Measurements from ENCODE around the gene HIVEP3. TPM values are rescaled to one million over a fixed set of nuclear protein-coding genes. Genes with fewer than 3 reads are reported as not detected.
A peak's percentile ranks its signal among the peaks of the same experiment; 100 is the strongest.

Gene HIVEP3
- total RNA-seq, 1 donor from 2014 or later = 76.7 TPM

DNA sequence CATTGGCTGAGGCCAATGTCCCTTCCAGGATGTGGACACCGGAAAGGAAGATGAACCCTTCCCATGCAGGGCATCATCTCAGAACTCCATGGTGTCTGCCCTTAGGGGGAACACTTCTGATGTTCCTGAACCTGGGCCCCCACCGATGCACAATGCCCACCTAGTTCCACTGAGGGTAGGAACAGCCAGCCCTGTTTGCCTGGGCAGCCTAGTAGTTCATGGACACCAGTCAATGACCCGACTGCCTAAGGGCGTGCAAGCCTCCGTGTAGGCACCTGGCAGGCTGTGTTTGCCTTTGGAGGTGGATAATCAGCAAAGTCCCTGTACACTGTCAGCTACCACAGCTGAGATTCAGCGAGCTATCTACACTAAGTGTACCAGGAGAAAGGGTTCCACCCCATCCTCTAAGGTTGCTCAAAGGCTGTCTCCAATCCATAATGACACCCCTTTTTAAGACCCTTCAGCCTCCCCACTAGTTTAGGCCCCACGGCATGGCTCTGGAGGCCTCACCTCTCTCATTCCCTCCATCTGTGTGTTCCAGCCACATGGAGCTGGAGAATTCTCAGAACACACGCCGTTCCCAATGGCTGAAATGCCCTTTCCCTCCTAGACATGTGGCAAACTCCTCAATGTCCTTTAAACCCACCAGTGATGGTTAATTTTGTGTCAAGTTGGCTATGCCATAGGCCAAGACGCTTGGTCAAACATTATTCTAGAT lies 309.4 kb downstream of the HIVEP3 start:
- Mint-ChIP-seq H3K27me3 (ENCODE audit: insufficient read depth) (no peaks in the 10 kb centered on the region), H3K4me3 (no peak overlapping the region), H3K36me3 (ENCODE audit: low read depth) (peaks cover 54% of the 10 kb centered on the region), H3K4me1 (ENCODE audit: low read depth) (peaks cover 52% of the 10 kb centered on the region), H3K27ac (peak overlapping the region; percentile 27), H3K9me3 (no peaks in the 10 kb centered on the region)
- intact Hi-C loops (cut with micrococcal nuclease) = no loop called here
- no peak for DNase-seq (ENCODE audit: low spot score)

DNA sequence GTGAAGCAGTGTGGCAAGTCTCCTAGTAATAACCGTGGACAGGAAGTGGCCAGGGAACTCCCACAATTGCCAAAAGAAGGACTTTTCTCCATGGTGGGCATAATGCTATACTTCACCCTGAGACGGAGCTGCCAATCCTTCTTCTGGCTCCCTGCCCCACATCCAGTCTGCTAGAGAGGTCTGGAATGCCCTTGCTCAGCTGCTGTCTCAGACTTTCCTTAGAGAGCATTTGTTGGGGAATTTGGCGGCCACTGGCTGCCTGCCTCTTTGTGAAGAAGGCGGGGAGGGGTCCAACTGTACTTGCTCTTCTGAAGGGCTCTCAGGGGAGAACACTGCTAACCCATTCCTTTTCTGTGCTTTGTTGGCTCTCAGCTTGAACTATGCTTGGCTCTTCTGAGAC lies 310.5 kb downstream of the HIVEP3 start:
- peaks cover 52% of the 10 kb centered on the region for H3K4me1 Mint-ChIP-seq (ENCODE audit: low read depth)
- DNase-seq (ENCODE audit: low spot score) = no peak
- no peaks in the 10 kb centered on the region for H3K9me3 Mint-ChIP-seq
- H3K4me3 Mint-ChIP-seq = no peak overlapping the region
- H3K27ac Mint-ChIP-seq = peak overlapping the region; percentile 65
- intact Hi-C loops (cut with micrococcal nuclease) = loop anchor here (1.0 kb wide), 1 partner anchor 8 kb away; no protein-coding TSS in a partner anchor
- no peaks in the 10 kb centered on the region for H3K27me3 Mint-ChIP-seq (ENCODE audit: insufficient read depth)
- H3K36me3 Mint-ChIP-seq (ENCODE audit: low read depth) = peaks cover 54% of the 10 kb centered on the region

DNA sequence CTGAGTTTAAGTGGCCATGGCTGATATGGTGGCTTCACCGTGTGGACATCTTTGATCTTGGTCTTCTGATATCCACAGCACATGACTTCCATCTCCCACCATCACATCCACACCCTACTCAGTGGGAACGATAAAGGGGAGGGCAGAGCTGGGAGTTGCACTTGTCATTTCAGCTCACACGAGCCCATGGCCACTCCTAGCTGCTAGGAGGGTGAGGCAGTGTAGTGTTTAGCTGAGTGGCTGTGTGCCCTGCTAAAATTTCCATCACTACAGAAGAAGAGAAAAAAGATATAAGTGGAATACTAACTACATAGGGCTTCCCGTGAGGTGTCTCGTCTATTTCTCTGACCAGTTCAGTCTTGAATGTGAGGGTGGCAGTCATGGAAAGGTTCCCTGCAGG lies 310.9 kb downstream of the HIVEP3 start:
- DNase-seq (ENCODE audit: low spot score) = no peak
- Mint-ChIP-seq H3K9me3 (no peaks in the 10 kb centered on the region), H3K27ac (peak overlapping the region; percentile 65), H3K36me3 (ENCODE audit: low read depth) (peaks cover 54% of the 10 kb centered on the region), H3K4me3 (peak overlapping the region; percentile 10), H3K27me3 (ENCODE audit: insufficient read depth) (no peaks in the 10 kb centered on the region), H3K4me1 (ENCODE audit: low read depth) (peaks cover 52% of the 10 kb centered on the region)
- intact Hi-C loops (cut with micrococcal nuclease) = loop anchor here (1.0 to 2.0 kb wide), 2 partner anchors 8 to 31 kb away; no protein-coding TSS in a partner anchor

DNA sequence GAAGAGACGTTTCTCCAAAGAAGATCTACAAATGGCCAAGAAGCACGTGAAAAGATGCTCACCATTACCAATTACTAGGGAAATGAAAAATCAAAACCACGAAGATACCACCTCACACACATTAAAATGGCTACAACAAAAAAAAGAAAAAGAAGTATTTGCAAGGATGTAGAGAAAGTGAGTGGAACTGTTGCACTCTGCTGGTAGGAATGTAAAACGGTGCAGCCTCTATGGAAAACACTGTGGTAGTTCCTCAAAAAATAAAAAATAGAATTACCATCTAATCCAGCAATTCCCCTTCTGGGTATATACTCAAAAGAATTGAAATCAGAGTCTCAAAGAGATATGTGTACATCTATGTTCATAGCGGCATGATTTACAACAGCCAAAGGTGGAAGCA lies 318.8 kb downstream of the HIVEP3 start:
- Mint-ChIP-seq H3K27ac (peak overlapping the region; percentile 50), H3K9me3 (peaks cover 10% of the 10 kb centered on the region), H3K36me3 (ENCODE audit: low read depth) (peaks cover 47% of the 10 kb centered on the region), H3K4me1 (ENCODE audit: low read depth) (peaks cover 50% of the 10 kb centered on the region), H3K27me3 (ENCODE audit: insufficient read depth) (no peaks in the 10 kb centered on the region), H3K4me3 (no peak overlapping the region)
- DNase-seq (ENCODE audit: low spot score) = no peak
- intact Hi-C loops (cut with micrococcal nuclease) = loop anchor here (2.0 kb wide), 1 partner anchor 15 kb away; no protein-coding TSS in a partner anchor

DNA sequence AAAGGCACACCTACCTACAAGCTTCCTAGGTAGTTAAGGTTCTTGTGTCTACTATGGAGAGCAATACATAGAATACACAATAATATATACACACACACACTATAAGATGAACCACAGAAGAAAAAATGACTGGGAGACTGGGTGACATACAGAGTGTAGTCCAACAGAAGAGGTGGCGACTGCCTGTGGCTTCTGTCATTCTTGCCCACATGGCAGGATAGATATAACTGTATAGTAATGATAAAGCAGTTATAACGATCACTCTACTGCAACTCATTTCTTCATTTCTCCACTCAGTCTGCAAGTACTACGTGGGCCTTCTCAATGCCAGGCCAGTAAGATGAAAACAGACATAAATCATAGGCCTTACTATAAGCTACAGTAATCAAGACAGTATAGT lies 320.4 kb downstream of the HIVEP3 start:
- H3K4me1 Mint-ChIP-seq (ENCODE audit: low read depth) = peaks cover 57% of the 10 kb centered on the region
- H3K9me3 Mint-ChIP-seq = peaks cover 10% of the 10 kb centered on the region
- peak overlapping the region; percentile 62 for H3K27ac Mint-ChIP-seq
- H3K4me3 Mint-ChIP-seq = no peak overlapping the region
- intact Hi-C loops (cut with micrococcal nuclease) = no loop called here
- no peak for DNase-seq (ENCODE audit: low spot score)
- H3K27me3 Mint-ChIP-seq (ENCODE audit: insufficient read depth) = no peaks in the 10 kb centered on the region
- H3K36me3 Mint-ChIP-seq (ENCODE audit: low read depth) = peaks cover 40% of the 10 kb centered on the region

DNA sequence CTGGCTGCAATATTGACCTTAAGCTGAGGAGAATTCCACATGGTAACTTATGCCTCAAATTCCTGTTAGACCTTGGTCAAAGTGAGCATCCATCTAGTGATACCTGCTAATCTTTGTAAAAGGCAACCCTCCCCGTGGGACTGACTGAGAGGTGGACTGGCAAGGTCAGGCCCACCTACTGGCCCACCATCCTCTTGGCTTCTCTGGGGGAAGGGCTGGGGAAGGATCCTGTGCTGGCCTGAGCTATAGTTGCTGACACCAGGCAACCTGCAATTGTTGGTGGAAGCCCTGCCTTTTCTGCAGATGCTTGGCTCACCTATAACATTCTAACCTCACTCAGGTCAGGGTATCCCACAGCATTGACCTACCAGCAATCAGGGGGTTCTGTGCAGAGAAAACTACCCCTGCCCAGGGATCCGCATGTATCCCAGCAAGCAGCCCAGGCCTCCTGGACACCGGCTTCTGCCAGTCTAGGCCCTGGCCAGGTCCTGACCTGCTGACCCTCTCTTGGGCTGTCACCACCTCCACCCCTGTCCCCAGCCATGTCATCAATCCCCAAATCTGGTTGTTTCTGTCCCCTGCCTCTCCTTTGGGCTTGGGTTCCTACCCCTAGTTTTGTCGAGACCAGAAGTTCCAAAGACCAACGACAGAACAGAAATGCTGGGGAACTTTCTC lies 326.1 kb downstream of the HIVEP3 start:
- no peak overlapping the region for H3K4me3 Mint-ChIP-seq
- peaks cover 27% of the 10 kb centered on the region for H3K4me1 Mint-ChIP-seq (ENCODE audit: low read depth)
- H3K27me3 Mint-ChIP-seq (ENCODE audit: insufficient read depth) = no peaks in the 10 kb centered on the region
- DNase-seq (ENCODE audit: low spot score) = no peak
- H3K36me3 Mint-ChIP-seq (ENCODE audit: low read depth) = peaks cover 45% of the 10 kb centered on the region
- intact Hi-C loops (cut with micrococcal nuclease) = no loop called here
- no peaks in the 10 kb centered on the region for H3K9me3 Mint-ChIP-seq
- H3K27ac Mint-ChIP-seq = no peak overlapping the region

DNA sequence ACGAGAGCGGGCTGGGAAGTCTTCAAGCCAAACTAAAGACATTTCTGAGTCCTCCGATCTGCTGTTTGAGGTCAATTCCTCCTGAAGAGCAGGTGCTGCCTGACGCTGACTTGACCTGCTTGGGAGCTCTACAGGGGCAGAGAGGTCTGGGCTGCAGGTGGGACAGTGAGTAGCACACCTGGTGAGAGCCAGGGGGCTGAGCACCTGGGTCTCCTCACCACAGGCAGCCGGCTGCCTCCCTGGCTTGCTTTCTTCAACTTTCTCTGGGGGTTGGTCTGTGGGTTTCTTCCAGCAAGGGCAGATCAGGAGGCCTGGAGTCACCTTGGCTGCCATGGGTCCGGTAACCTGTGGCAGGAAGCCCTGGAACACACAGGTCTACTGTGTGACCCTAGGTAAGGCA lies 326.8 kb downstream of the HIVEP3 start:
- Mint-ChIP-seq H3K9me3 (no peaks in the 10 kb centered on the region), H3K4me1 (ENCODE audit: low read depth) (peaks cover 20% of the 10 kb centered on the region), H3K36me3 (ENCODE audit: low read depth) (peaks cover 48% of the 10 kb centered on the region), H3K4me3 (no peak overlapping the region), H3K27me3 (ENCODE audit: insufficient read depth) (no peaks in the 10 kb centered on the region), H3K27ac (peak overlapping the region; percentile 48)
- intact Hi-C loops (cut with micrococcal nuclease) = no loop called here
- no peak for DNase-seq (ENCODE audit: low spot score)

DNA sequence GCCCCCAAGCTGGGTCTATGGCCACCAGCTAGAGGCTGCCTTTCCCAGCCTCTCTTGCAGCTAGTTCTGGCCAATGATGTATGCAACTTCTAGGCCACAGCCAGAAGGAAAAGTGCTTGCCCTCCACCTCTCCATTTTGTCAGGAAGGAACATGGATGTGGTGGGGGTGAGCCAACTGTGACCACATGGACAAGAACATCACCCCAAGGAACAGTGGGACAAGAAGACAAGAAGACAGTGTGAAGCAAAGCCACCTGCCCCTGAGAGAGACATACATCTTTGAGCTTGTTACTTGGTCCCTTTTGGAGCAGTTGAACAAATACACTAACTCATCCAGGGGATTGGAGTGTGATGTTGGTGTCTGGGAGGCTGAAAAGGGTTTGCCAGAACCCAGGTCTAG lies 328.4 kb downstream of the HIVEP3 start:
- H3K27ac Mint-ChIP-seq = peak overlapping the region; percentile 30

DNA sequence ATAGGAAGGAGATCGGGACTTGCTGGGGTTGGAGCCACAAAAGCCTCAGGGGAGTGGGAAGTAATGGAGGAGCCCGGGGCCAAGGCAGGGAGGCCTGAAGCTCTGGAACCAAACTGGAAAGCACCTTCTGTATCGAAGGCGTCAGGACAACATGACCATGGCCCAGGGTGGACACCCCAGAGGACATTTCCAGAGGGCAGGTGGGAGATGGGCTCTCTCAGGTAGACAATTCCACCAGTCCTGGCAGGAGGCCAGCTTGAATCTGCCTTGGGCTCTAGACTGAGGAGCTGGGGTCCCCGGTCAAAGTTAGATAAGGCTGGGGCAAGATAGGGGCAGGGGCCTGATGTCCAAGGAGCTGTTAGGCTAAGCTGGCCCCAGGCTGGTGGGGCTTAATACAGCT lies 329.3 kb downstream of the HIVEP3 start:
- Mint-ChIP-seq H3K4me1 (ENCODE audit: low read depth) (peaks cover 11% of the 10 kb centered on the region), H3K9me3 (no peaks in the 10 kb centered on the region), H3K27ac (no peak overlapping the region), H3K27me3 (ENCODE audit: insufficient read depth) (no peaks in the 10 kb centered on the region), H3K4me3 (no peak overlapping the region), H3K36me3 (ENCODE audit: low read depth) (peaks cover 47% of the 10 kb centered on the region)
- DNase-seq (ENCODE audit: low spot score) = no peak
- intact Hi-C loops (cut with micrococcal nuclease) = no loop called here

More for the DNA sequence above, 328.4 kb downstream of the HIVEP3 start:
- intact Hi-C loops (cut with micrococcal nuclease) = no loop called here
- no peak for DNase-seq (ENCODE audit: low spot score)
- H3K36me3 Mint-ChIP-seq (ENCODE audit: low read depth) = peaks cover 44% of the 10 kb centered on the region
- peaks cover 20% of the 10 kb centered on the region for H3K4me1 Mint-ChIP-seq (ENCODE audit: low read depth)
- H3K4me3 Mint-ChIP-seq = no peak overlapping the region
- H3K9me3 Mint-ChIP-seq = no peaks in the 10 kb centered on the region
- H3K27me3 Mint-ChIP-seq (ENCODE audit: insufficient read depth) = no peaks in the 10 kb centered on the region

DNA sequence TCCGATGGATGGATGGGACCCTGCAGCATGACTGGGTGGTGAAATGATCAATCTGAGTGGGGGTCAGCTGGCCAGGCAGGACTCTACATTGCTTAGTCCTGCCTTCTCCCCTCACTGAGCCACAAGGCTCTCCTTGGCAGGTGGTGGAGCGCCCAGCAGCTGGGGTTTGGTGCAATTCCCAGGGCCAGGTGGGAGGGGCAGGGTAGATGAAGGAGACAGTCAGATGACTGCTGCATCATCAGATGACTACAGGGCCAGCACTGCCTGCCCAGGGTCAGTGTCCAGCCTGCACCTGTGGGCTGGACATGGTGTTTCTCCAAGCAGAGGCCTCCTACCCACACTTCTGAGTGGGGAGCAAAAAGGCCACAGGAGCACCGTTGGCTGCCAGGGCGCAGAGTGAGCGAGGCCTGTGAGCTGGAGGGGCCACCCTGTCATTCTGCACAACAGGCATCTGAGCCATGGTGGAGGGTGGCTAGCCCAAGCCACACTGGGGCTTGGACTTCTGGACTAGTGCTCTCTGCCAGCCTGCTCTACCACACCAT lies 330.3 kb downstream of the HIVEP3 start:
- no peak overlapping the region for H3K4me3 Mint-ChIP-seq
- peaks cover 52% of the 10 kb centered on the region for H3K36me3 Mint-ChIP-seq (ENCODE audit: low read depth)
- H3K27ac Mint-ChIP-seq = no peak overlapping the region
- DNase-seq (ENCODE audit: low spot score) = no peak
- H3K27me3 Mint-ChIP-seq (ENCODE audit: insufficient read depth) = no peaks in the 10 kb centered on the region
- intact Hi-C loops (cut with micrococcal nuclease) = no loop called here
- no peaks in the 10 kb centered on the region for H3K9me3 Mint-ChIP-seq
- peaks cover 10% of the 10 kb centered on the region for H3K4me1 Mint-ChIP-seq (ENCODE audit: low read depth)

DNA sequence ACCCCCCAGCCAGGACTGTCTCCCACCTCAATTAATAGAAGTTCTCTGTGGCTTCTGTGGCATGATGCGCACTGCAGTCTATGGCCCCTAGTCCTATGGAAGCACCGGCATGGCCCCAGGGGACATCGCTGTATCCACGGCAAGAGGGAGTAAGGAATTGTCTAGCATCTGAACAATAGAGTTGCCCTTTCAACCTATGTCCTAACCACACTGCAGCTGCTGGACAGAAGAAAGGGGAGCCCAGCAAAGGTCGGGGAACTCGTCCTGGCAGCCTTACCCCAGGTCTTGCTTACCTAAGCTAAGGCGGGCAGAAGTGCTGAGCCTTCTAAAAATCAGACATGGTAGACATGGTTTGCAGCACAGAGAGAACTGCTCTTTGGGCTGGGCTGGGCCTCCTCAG lies 330.9 kb downstream of the HIVEP3 start:
- H3K27ac Mint-ChIP-seq = no peak overlapping the region
- no peaks in the 10 kb centered on the region for H3K9me3 Mint-ChIP-seq
- H3K36me3 Mint-ChIP-seq (ENCODE audit: low read depth) = peaks cover 56% of the 10 kb centered on the region
- no peak for DNase-seq (ENCODE audit: low spot score)
- H3K27me3 Mint-ChIP-seq (ENCODE audit: insufficient read depth) = no peaks in the 10 kb centered on the region
- no peak overlapping the region for H3K4me3 Mint-ChIP-seq
- H3K4me1 Mint-ChIP-seq (ENCODE audit: low read depth) = peaks cover 10% of the 10 kb centered on the region
- intact Hi-C loops (cut with micrococcal nuclease) = no loop called here

DNA sequence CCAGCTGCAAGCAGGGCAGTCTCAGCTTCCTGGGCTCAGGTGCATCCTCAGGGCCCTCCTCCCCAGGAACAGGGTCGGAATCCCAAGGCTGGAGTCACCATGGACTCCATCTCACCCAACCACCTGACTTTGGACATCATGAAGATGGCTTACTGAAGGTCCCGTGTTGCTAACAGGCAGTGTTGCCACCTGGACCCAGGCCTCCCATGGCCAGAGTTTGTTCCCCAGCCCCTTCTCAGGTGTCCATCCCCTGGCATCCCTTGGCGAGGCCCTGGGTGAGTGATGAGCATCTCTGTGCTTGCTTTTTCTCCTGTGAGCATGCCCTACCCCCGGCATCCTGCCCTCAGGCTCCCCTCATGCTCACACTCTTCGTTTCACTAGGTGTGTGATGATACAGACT lies 332.5 kb downstream of the HIVEP3 start:
- Mint-ChIP-seq H3K9me3 (no peaks in the 10 kb centered on the region), H3K4me1 (ENCODE audit: low read depth) (peaks cover 9% of the 10 kb centered on the region), H3K27ac (no peak overlapping the region), H3K36me3 (ENCODE audit: low read depth) (peaks cover 56% of the 10 kb centered on the region), H3K4me3 (no peak overlapping the region), H3K27me3 (ENCODE audit: insufficient read depth) (no peaks in the 10 kb centered on the region)
- DNase-seq (ENCODE audit: low spot score) = no peak
- intact Hi-C loops (cut with micrococcal nuclease) = no loop called here

Data from activated T-helper 1 cell treated with anti-CD3 and anti-CD28 coated beads, Interleukin-12 subunit alpha, Interleukin-12 subunit beta, Interleukin-2, Interleukin-4 antibody, amounts not matched to agents 30 ng/mL and 10 ng/mL and 1 ng/mL, durations not matched to agents 14 hours and 24 hours and 36 hours (primary cell).